OCI-LY7 (cell line): Measurements from ENCODE around the gene SLC35A5. TPM values are rescaled to one million over a fixed set of nuclear protein-coding genes. Genes with fewer than 3 reads are reported as not detected.

Experiments used
- BruUV-seq: library from RNA; stranded (reverse); fragments of 400-500 nt; replicated peaks from 2 replicates; lab custom pipeline; 2021; lab: Mats Ljungman, UMichigan
- CTCF ChIA-PET: fragments of 300-600 bp; sonication (Branson Sonifier 250); formaldehyde crosslinking; loops from one replicate; lab custom pipeline; 2022; ENCODE audit warnings: antibody characterized with exemption; ENCODE audit not compliant: unreplicated experiment; lab: Charles Lee
- POLR2A ChIA-PET: fragments of 300-600 bp; sonication (Branson Sonifier 250); formaldehyde crosslinking; loops from one replicate; lab custom pipeline; 2022; ENCODE audit warnings: antibody characterized with exemption; lab: Charles Lee
- DNase-seq: peaks from one replicate; pipeline ENCODE4 v3.0.0-alpha.2; 2015; ENCODE audit warnings: low spot score
- H2AFZ ChIP-seq: fragments of 200-600 bp; sonication (generic), shearing (Covaris generic); 2 replicates; pipeline ENCODE4 v1.6.1; 2014; ENCODE audit warnings: mild to moderate bottlenecking, antibody characterized with exemption, low read length, moderate library complexity
- H3K27ac ChIP-seq: fragments of 200-600 bp; sonication (generic); 2 replicates; pipeline ENCODE4 v1.5.1; 2014; ENCODE audit warnings: mixed run types, low read depth, mild to moderate bottlenecking, moderate library complexity, low read length, inconsistent platforms; ENCODE audit not compliant: poor library complexity, severe bottlenecking
- H3K36me3 ChIP-seq: fragments of 200-600 bp; sonication (generic); 2 replicates; pipeline ENCODE4 v1.6.1; 2014; ENCODE audit warnings: mild to moderate bottlenecking, antibody characterized with exemption, low read length, moderate library complexity, mixed read lengths; ENCODE audit not compliant: insufficient read depth
- H3K4me1 ChIP-seq: fragments of 200-600 bp; sonication (generic); 2 replicates; pipeline ENCODE4 v1.5.1; 2014; ENCODE audit warnings: mild to moderate bottlenecking, low read length; ENCODE audit not compliant: insufficient read depth, poor library complexity, severe bottlenecking
- H3K4me2 ChIP-seq: fragments of 200-600 bp; sonication (generic); 2 replicates; pipeline ENCODE4 v1.6.1; 2014; ENCODE audit warnings: mild to moderate bottlenecking, low read length
- H3K4me3 ChIP-seq: fragments of 200-600 bp; sonication (generic); 2 replicates; pipeline ENCODE4 v1.5.1; 2014; ENCODE audit warnings: mild to moderate bottlenecking, low read depth, low read length; ENCODE audit not compliant: poor library complexity, severe bottlenecking
- H3K79me2 ChIP-seq: fragments of 200-600 bp; sonication (generic); 2 replicates; pipeline ENCODE4 v1.6.1; 2016; ENCODE audit warnings: low read depth, mild to moderate bottlenecking, low read length, moderate library complexity, mixed read lengths; ENCODE audit not compliant: insufficient read depth
- H3K9me2 ChIP-seq: fragments of 200-600 bp; sonication (generic); 2 replicates; pipeline ENCODE4 v1.6.1; 2016; ENCODE audit warnings: mild to moderate bottlenecking, low read length, mixed read lengths; ENCODE audit not compliant: insufficient read depth
- H3K9me3 ChIP-seq: fragments of 200-600 bp; sonication (generic); 2 replicates; pipeline ENCODE4 v1.6.1; 2014; ENCODE audit warnings: mild to moderate bottlenecking, mixed run types, low read length, mixed read lengths
- H4K20me1 ChIP-seq: fragments of 200-600 bp; sonication (generic); 2 replicates; pipeline ENCODE4 v1.6.1; 2014; ENCODE audit warnings: mild to moderate bottlenecking, antibody characterized with exemption, low read length, moderate library complexity, mixed read lengths; ENCODE audit not compliant: insufficient read depth
- CTCF ChIP-seq: fragments of 200-600 bp; sonication (generic); conservative IDR thresholded peaks from 2 replicates; pipeline ENCODE4 v1.5.1; 2014; ENCODE audit warnings: mild to moderate bottlenecking, antibody characterized with exemption, low read length, moderate library complexity, mixed read lengths
- EZH2phosphoT487 ChIP-seq: fragments of 200-600 bp; sonication (generic); IDR thresholded peaks from 2 replicates; pipeline ENCODE4 v1.6.1; 2018; ENCODE audit warnings: low read depth, borderline replicate concordance, mild to moderate bottlenecking, mixed run types, antibody characterized with exemption, low read length, moderate library complexity, mixed read lengths
- intact Hi-C: fragments of 100-400 bp; cut with micrococcal nuclease; formaldehyde crosslinking; loops from one replicate; pipeline ENCODE4 v1.10.0; 2022; ENCODE audit not compliant: unreplicated experiment
- total RNA-seq, 2 experiments: library from RNA; depleted of rRNA in 1 of 2; stranded (reverse); fragments of >200 nt in 1 of 2; shearing (Covaris generic) in 1 of 2; gene quantifications; 2 replicates each; pipeline ENCODE4 v1.2.3, GENCODE V29; 2014 to 2022

Gene SLC35A5
- total RNA-seq, 2 experiments from 2014 or later = 12.4 to 22.7 TPM

DNA sequence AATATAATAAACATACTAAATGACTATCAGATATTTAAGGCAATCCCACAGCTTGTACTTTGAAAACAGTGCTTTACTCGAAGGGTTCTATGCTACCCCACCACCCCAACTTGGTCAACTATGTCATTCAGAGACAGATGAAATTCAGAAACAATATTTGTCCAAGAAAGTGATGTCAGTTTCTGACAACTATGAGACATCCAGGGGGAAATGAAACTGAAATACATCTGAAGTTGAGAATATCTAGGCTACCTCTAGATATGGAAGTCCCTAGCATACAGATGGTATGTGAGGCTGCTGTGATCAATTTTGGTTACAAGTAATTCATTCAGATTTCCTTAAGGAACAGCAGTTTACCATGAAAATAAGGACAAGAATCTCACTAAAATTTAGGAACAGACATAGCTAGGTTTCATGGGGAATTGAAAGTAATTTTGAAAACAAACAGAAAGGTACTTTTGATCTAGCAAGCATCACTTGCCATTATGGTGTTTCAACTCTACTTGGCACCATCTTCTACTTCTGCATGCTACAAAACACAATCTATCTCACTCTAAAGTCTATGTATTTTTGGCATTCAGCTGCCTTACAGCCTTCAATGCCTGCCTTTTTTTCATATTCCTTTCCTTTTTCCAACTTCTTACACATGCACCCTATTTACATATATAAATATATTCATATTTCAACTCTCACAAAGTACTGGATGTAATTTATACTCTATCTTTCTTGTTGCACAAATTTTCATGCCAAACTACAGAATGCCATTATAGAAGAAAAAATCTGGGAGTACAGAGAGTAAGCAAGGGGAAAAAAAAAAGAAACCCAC, 21.8 kb upstream of the SLC35A5 start:
- intact Hi-C loops = no loop called here
- Histone ChIP-seq H3K27ac (no peak overlapping the region), H3K9me2 (no peaks in the 10 kb centered on the region), H3K79me2 (peaks cover 6% of the 10 kb centered on the region; the same call in 1 of the 2 replicates), H3K4me2 (no peak overlapping the region), H3K4me1 (peaks cover 5% of the 10 kb centered on the region), H3K36me3 (peaks cover 97% of the 10 kb centered on the region), H2AFZ (no peak overlapping the region), H4K20me1 (no peaks in the 10 kb centered on the region), H3K9me3 (no peaks in the 10 kb centered on the region), H3K4me3 (no peak overlapping the region)
- DNase-seq = no peak
- TF ChIP-seq EZH2phosphoT487 (no peak), CTCF (no peak)
- ChIA-PET POLR2A (no interaction called here), CTCF (no interaction called here)
- no TSS peak for BruUV-seq

- no peak overlapping the region for H2AFZ ChIP-seq
- H3K4me2 ChIP-seq = no peak overlapping the region
- no TSS peak for BruUV-seq
- POLR2A ChIA-PET = interaction anchor here (1.1 to 1.7 kb wide), 2 partner anchors 8 to 16 kb away, joined by 5 read pairs; partner anchors contain the start of genes ATG3 and SLC35A5
- CTCF ChIA-PET = no interaction called here
- peaks cover 100% of the 10 kb centered on the region for H3K36me3 ChIP-seq
- H3K79me2 ChIP-seq = peaks cover 27% of the 10 kb centered on the region; the same call in 1 of the 2 replicates
- no peaks in the 10 kb centered on the region for H4K20me1 ChIP-seq
- DNase-seq = no peak
- H3K27ac ChIP-seq = no peak overlapping the region
- intact Hi-C loops = no loop called here
- no peak for TF ChIP-seq EZH2phosphoT487
- TF ChIP-seq CTCF = no peak
- no peaks in the 10 kb centered on the region for H3K4me1 ChIP-seq
- no peaks in the 10 kb centered on the region for H3K9me2 ChIP-seq
- H3K9me3 ChIP-seq = peaks cover 17% of the 10 kb centered on the region; the same call in 1 of the 2 replicates
- H3K4me3 ChIP-seq = no peak overlapping the region
These were observed 15.6 kb upstream of the SLC35A5 start for GRCh38 chr3:112546216-112546759.

DNA sequence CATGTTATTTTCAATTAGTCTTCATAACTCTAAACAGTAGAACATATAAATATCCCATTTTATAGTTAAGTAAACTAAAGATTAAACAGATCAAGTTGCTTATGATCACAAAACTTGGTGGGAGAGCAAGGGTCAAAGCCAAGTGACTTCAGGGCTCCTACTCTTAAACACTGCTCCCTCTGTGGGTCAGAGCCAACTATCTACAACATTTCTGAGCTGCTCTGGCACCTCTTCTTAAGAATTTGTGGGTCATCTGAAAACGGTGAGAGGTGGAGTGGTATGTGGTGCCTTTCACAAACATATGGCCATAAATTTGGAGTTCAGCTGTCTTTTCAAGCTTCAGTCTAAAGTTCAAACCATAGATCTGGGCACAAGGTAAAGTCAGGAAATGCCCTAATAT, 11.0 kb upstream of the SLC35A5 start:
- Histone ChIP-seq H3K9me3 (peaks cover 43% of the 10 kb centered on the region), H3K27ac (no peak overlapping the region), H3K4me3 (no peak overlapping the region), H2AFZ (no peak overlapping the region), H3K4me2 (no peak overlapping the region), H3K79me2 (peaks cover 67% of the 10 kb centered on the region), H3K9me2 (no peaks in the 10 kb centered on the region), H4K20me1 (no peaks in the 10 kb centered on the region), H3K4me1 (no peaks in the 10 kb centered on the region), H3K36me3 (peaks cover 99% of the 10 kb centered on the region)
- TF ChIP-seq CTCF = no peak
- TF ChIP-seq EZH2phosphoT487 = no peak
- CTCF ChIA-PET = no interaction called here
- no peak for DNase-seq
- intact Hi-C loops = no loop called here
- BruUV-seq = no TSS peak
- POLR2A ChIA-PET = interaction anchor here (0.9 to 1.0 kb wide), 2 partner anchors 29 to 108 kb away, joined by 3 read pairs; no protein-coding TSS in a partner anchor
